Thoracic aorta (tissue), 2 donors: ENCODE results near the gene IL10RA. TPM values are rescaled to one million over a fixed set of nuclear protein-coding genes. Genes with fewer than 3 reads are reported as not detected.

Source experiments
- ATAC-seq: fragments of 150-250 bp; one replicate; pipeline ENCODE4 v1.8.0; 2017; ENCODE audit warnings: low read depth; ENCODE audit not compliant: insufficient number of reproducible peaks, low FRiP score
- DNase-seq: peaks from one replicate; pipeline ENCODE4 v3.0.0-alpha.2; 2020; ENCODE audit warnings: low spot score
- H3K27ac ChIP-seq, 2 donors: fragments of 200-600 bp; sonication (generic); 1 replicate in 1 of 2; 2 replicates in 1 of 2; pipeline ENCODE4 v1.5.1; 2016; ENCODE audit warnings: mild to moderate bottlenecking in 2 of 2, moderate library complexity in 2 of 2
- H3K27me3 ChIP-seq: fragments of 200-600 bp; sonication (generic); replicated peaks from 2 replicates; pipeline ENCODE4 v1.6.0; 2016; ENCODE audit warnings: mild to moderate bottlenecking; ENCODE audit not compliant: insufficient read depth
- H3K36me3 ChIP-seq: fragments of 200-600 bp; sonication (generic); one replicate; pipeline ENCODE4 v1.5.1; 2016
- H3K4me1 ChIP-seq, 2 donors: fragments of 200-600 bp; sonication (generic); 1 replicate in 1 of 2; 2 replicates in 1 of 2; pipeline versions ENCODE4 v1.5.1 to v1.6.0; 2016; ENCODE audit warnings: low read depth in 2 of 2, mild to moderate bottlenecking in 1 of 2; ENCODE audit not compliant: control insufficient read depth in 1 of 2
- H3K4me3 ChIP-seq: fragments of 200-600 bp; sonication (generic); 2 replicates; pipeline ENCODE4 v1.5.1; 2016; ENCODE audit warnings: mild to moderate bottlenecking
- H3K9me3 ChIP-seq: fragments of 200-600 bp; sonication (generic); 2 replicates; pipeline ENCODE4 v1.5.1; 2016
- total RNA-seq, 2 donors: library from RNA; depleted of rRNA; stranded (reverse); fragments of >200 nt; gene quantifications; one replicate each; pipeline versions ENCODE4 v1.1.0 to v1.2.3, GENCODE V29; 2016
- TF ChIP-seq, protein P1 (sequence below): fragments of 200-600 bp; sonication (generic); IDR thresholded peaks from one replicate; pipeline ENCODE4 v1.5.1; 2019; ENCODE audit warnings: antibody characterized with exemption

Gene IL10RA
- total RNA-seq, 2 donors from 2014 or later = 36.4 to 72.6 TPM

GRCh38 chr11:117996058-117996457 lies 9.9 kb downstream of the IL10RA start:
- no peaks in the 10 kb centered on the region for H3K36me3 ChIP-seq
- H3K4me3 ChIP-seq = no peak overlapping the region
- ATAC-seq = no peak
- H3K27me3 ChIP-seq = no peaks in the 10 kb centered on the region
- TF ChIP-seq, protein P1, sequence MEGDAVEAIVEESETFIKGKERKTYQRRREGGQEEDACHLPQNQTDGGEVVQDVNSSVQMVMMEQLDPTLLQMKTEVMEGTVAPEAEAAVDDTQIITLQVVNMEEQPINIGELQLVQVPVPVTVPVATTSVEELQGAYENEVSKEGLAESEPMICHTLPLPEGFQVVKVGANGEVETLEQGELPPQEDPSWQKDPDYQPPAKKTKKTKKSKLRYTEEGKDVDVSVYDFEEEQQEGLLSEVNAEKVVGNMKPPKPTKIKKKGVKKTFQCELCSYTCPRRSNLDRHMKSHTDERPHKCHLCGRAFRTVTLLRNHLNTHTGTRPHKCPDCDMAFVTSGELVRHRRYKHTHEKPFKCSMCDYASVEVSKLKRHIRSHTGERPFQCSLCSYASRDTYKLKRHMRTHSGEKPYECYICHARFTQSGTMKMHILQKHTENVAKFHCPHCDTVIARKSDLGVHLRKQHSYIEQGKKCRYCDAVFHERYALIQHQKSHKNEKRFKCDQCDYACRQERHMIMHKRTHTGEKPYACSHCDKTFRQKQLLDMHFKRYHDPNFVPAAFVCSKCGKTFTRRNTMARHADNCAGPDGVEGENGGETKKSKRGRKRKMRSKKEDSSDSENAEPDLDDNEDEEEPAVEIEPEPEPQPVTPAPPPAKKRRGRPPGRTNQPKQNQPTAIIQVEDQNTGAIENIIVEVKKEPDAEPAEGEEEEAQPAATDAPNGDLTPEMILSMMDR = no peak
- no peak overlapping the region for H3K27ac ChIP-seq
- no peak for DNase-seq
- no peaks in the 10 kb centered on the region for H3K4me1 ChIP-seq
- no peaks in the 10 kb centered on the region for H3K9me3 ChIP-seq

DNA sequence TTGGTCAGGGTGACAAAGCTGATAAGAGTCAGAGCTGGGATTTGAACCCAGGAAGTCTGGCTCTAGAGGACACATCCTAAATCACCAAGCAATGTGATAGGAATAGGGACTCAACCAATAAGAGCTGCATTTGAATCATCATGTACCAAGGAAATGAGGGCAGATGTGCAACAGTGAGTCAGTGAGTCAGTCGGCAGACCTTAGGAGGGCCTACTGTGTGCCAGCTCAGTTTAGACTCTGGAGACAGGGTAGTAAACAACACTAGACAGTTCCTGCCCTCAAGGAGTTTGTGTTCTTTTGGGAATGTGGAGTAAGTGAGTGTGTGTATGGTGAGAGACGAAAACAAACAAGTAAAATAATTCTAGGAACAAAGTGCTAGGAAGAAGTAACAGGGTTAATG lies 11.2 kb downstream of the IL10RA start:
- TF ChIP-seq, protein P1 = no peak
- no peak overlapping the region for H3K27ac ChIP-seq
- no peaks in the 10 kb centered on the region for H3K36me3 ChIP-seq
- H3K27me3 ChIP-seq = no peaks in the 10 kb centered on the region
- ATAC-seq = no peak
- no peaks in the 10 kb centered on the region for H3K4me1 ChIP-seq
- no peaks in the 10 kb centered on the region for H3K9me3 ChIP-seq
- no peak for DNase-seq
- no peak overlapping the region for H3K4me3 ChIP-seq

GRCh38 chr11:117997823-117998579 lies 11.8 kb downstream of the IL10RA start:
- H3K4me1 ChIP-seq = no peaks in the 10 kb centered on the region
- H3K4me3 ChIP-seq = no peak overlapping the region
- ATAC-seq (no peak), DNase-seq (no peak)
- H3K36me3 ChIP-seq = no peaks in the 10 kb centered on the region
- H3K27ac ChIP-seq = no peak overlapping the region
- no peaks in the 10 kb centered on the region for H3K27me3 ChIP-seq
- no peaks in the 10 kb centered on the region for H3K9me3 ChIP-seq
- TF ChIP-seq, protein P1 = no peak

DNA sequence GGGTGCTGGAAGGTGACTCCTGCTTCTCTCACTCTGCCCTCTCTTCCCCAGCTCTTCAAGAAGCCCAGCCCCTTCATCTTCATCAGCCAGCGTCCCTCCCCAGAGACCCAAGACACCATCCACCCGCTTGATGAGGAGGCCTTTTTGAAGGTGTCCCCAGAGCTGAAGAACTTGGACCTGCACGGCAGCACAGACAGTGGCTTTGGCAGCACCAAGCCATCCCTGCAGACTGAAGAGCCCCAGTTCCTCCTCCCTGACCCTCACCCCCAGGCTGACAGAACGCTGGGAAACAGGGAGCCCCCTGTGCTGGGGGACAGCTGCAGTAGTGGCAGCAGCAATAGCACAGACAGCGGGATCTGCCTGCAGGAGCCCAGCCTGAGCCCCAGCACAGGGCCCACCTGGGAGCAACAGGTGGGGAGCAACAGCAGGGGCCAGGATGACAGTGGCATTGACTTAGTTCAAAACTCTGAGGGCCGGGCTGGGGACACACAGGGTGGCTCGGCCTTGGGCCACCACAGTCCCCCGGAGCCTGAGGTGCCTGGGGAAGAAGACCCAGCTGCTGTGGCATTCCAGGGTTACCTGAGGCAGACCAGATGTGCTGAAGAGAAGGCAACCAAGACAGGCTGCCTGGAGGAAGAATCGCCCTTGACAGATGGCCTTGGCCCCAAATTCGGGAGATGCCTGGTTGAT lies 12.6 kb downstream of the IL10RA start:
- Histone ChIP-seq H3K36me3 (no peaks in the 10 kb centered on the region), H3K9me3 (no peaks in the 10 kb centered on the region), H3K4me1 (no peaks in the 10 kb centered on the region), H3K4me3 (no peak overlapping the region), H3K27me3 (no peaks in the 10 kb centered on the region), H3K27ac (no peak overlapping the region)
- TF ChIP-seq, protein P1 = no peak
- ATAC-seq = no peak
- DNase-seq = no peak

DNA sequence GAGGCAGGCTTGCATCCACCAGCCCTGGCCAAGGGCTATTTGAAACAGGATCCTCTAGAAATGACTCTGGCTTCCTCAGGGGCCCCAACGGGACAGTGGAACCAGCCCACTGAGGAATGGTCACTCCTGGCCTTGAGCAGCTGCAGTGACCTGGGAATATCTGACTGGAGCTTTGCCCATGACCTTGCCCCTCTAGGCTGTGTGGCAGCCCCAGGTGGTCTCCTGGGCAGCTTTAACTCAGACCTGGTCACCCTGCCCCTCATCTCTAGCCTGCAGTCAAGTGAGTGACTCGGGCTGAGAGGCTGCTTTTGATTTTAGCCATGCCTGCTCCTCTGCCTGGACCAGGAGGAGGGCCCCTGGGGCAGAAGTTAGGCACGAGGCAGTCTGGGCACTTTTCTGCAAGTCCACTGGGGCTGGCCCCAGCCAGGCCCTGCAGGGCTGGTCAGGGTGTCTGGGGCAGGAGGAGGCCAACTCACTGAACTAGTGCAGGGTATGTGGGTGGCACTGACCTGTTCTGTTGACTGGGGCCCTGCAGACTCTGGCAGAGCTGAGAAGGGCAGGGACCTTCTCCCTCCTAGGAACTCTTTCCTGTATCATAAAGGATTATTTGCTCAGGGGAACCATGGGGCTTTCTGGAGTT lies 13.3 kb downstream of the IL10RA start:
- TF ChIP-seq, protein P1 = no peak
- DNase-seq (no peak), ATAC-seq (no peak)
- H3K9me3 ChIP-seq = no peaks in the 10 kb centered on the region
- no peaks in the 10 kb centered on the region for H3K4me1 ChIP-seq
- H3K4me3 ChIP-seq = no peak overlapping the region
- H3K36me3 ChIP-seq = no peaks in the 10 kb centered on the region
- no peak overlapping the region for H3K27ac ChIP-seq
- no peaks in the 10 kb centered on the region for H3K27me3 ChIP-seq
